GM12891 (cell line): ENCODE measurements around the gene INPP5F.

Experiments
- PAX5 ChIP-seq: IDR thresholded peaks from 2 replicates; pipeline ENCODE4 v1.6.1; 2011; ENCODE audit warnings: low read length, moderate library complexity, mild to moderate bottlenecking; ENCODE audit not compliant: insufficient read depth, severe bottlenecking
- POLR2A ChIP-seq: IDR thresholded peaks from 2 replicates; pipeline ENCODE4 v1.6.1; 2011; ENCODE audit warnings: low read depth, low read length, control low read depth
- POLR2AphosphoS5 ChIP-seq: IDR thresholded peaks from 2 replicates; pipeline ENCODE4 v1.6.1; 2011; ENCODE audit warnings: low read depth, low read length, control low read depth
- POU2F2 ChIP-seq: IDR thresholded peaks from 2 replicates; pipeline ENCODE4 v1.6.1; 2011; ENCODE audit warnings: low read depth, mild to moderate bottlenecking, control low read depth, low read length, moderate library complexity
- TAF1 ChIP-seq: IDR thresholded peaks from 2 replicates; pipeline ENCODE4 v1.6.1; 2011; ENCODE audit warnings: low read depth, low read length, control low read depth

DNA sequence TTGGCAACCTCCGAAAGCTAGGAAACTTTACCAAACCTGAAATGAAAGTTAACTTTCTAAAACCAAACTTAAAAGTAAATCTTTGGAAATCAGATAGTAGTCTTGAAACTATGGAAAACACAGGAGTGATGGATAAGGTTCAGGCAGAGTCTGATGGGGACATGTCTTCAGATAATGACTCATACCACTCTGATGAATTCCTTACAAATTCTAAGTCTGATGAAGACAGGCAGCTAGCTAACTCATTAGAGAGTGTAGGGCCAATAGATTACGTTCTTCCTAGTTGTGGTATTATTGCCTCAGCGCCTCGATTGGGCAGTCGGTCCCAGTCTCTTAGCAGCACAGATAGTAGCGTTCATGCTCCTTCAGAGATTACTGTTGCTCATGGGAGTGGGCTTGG lies 100.9 kb downstream of the INPP5F start:
- TF ChIP-seq POLR2AphosphoS5: no peak; the same call in 1 of the 2 replicates
- TF ChIP-seq POLR2A: no peak
- TF ChIP-seq POU2F2: no peak
- TF ChIP-seq PAX5: no peak
- TF ChIP-seq TAF1: no peak
